MCF 10A (cell line): ENCODE measurements around the gene STK10. TPM values are rescaled to one million over a fixed set of nuclear protein-coding genes. Genes with fewer than 3 reads are reported as not detected.

Source experiments
- Bru-seq: library from RNA; stranded (reverse); fragments of 400-500 nt; gene quantifications from one replicate; lab custom pipeline; 2021; lab: Mats Ljungman, UMichigan
- BruChase-seq, 2 experiments: library from RNA; stranded (reverse); fragments of 400-500 nt; gene quantifications; one replicate each; lab custom pipeline; 2021; lab: Mats Ljungman, UMichigan
- BruUV-seq: library from RNA; stranded (reverse); fragments of 400-500 nt; replicated peaks from 2 replicates; lab custom pipeline; 2021; lab: Mats Ljungman, UMichigan
- CTCF ChIA-PET: fragments of 300-600 bp; sonication (Branson Sonifier 250); formaldehyde crosslinking; extraction: SDS; loops from one replicate; lab custom pipeline; 2021; ENCODE audit warnings: antibody characterized with exemption, inconsistent platforms; lab: Yijun Ruan, JAX
- POLR2A ChIA-PET: fragments of 300-600, 350-650 bp; sonication (Branson Sonifier 250); formaldehyde crosslinking; extraction: SDS; loops from one replicate; lab custom pipeline; 2020; ENCODE audit warnings: antibody characterized with exemption, inconsistent platforms; lab: Yijun Ruan, JAX
- DNase-seq: peaks from one replicate; pipeline ENCODE4 v3.0.0-alpha.2; 2018; ENCODE audit not compliant: unreplicated experiment
- H3K27ac Mint-ChIP-seq: one replicate; pipeline ENCODE4 v1.8.0; 2022; ENCODE audit warnings: mild to moderate bottlenecking, low read depth, mixed read lengths; ENCODE audit not compliant: unreplicated experiment
- H3K27me3 Mint-ChIP-seq: one replicate; pipeline ENCODE4 v1.8.0; 2022; ENCODE audit warnings: mixed read lengths; ENCODE audit not compliant: insufficient read depth, unreplicated experiment
- H3K36me3 Mint-ChIP-seq: one replicate; pipeline ENCODE4 v1.8.0; 2022; ENCODE audit warnings: mild to moderate bottlenecking, moderate library complexity, mixed read lengths; ENCODE audit not compliant: insufficient read depth, unreplicated experiment
- H3K4me1 Mint-ChIP-seq: one replicate; pipeline ENCODE4 v1.8.0; 2022; ENCODE audit warnings: mixed read lengths; ENCODE audit not compliant: insufficient read depth, unreplicated experiment
- H3K4me3 Mint-ChIP-seq: one replicate; pipeline ENCODE4 v1.8.0; 2022; ENCODE audit warnings: mild to moderate bottlenecking, moderate library complexity, mixed read lengths; ENCODE audit not compliant: unreplicated experiment
- H3K9me3 Mint-ChIP-seq: one replicate; pipeline ENCODE4 v1.8.0; 2022; ENCODE audit warnings: mixed read lengths; ENCODE audit not compliant: unreplicated experiment
- intact Hi-C: fragments of 100-400 bp; cut with micrococcal nuclease; formaldehyde crosslinking; loops from 2 replicates; pipeline ENCODE4 v1.14.1; 2022
- long read RNA-seq: library from polyadenylated mRNA; stranded (forward); transcript quantifications from one replicate; pipeline ENCODE4 v2.0.0, GENCODE V29; 2022
- total RNA-seq: library from RNA; stranded (reverse); gene quantifications from 2 replicates; pipeline ENCODE4 v1.2.3, GENCODE V29; 2022
- TF ChIP-seq, protein P1 (sequence below): fragments of 200-600 bp; IDR thresholded peaks from one replicate; pipeline ENCODE4 v1.8.0; 2022; ENCODE audit warnings: antibody characterized with exemption, mild to moderate bottlenecking; ENCODE audit not compliant: unreplicated experiment

The STK10 gene
- total RNA-seq (46.5 and 49.9 TPM in 2 replicates), Bru-seq, nascent RNA (percentile 66 among the genes with signal in this experiment), BruChase-seq, experiment 1, labeled RNA remaining after a 6-hour chase (percentile 61 among the genes with signal in this experiment), BruChase-seq, experiment 2, labeled RNA remaining after a 2-hour chase (percentile 65 among the genes with signal in this experiment)
- long read RNA-seq, full-length matches to known transcripts = 56 of 83 reads
- long read RNA-seq, partial matches to known transcripts = 18 of 83 reads
- long read RNA-seq, other reads (novel, unspliced or antisense) = 9 of 83 reads

DNA sequence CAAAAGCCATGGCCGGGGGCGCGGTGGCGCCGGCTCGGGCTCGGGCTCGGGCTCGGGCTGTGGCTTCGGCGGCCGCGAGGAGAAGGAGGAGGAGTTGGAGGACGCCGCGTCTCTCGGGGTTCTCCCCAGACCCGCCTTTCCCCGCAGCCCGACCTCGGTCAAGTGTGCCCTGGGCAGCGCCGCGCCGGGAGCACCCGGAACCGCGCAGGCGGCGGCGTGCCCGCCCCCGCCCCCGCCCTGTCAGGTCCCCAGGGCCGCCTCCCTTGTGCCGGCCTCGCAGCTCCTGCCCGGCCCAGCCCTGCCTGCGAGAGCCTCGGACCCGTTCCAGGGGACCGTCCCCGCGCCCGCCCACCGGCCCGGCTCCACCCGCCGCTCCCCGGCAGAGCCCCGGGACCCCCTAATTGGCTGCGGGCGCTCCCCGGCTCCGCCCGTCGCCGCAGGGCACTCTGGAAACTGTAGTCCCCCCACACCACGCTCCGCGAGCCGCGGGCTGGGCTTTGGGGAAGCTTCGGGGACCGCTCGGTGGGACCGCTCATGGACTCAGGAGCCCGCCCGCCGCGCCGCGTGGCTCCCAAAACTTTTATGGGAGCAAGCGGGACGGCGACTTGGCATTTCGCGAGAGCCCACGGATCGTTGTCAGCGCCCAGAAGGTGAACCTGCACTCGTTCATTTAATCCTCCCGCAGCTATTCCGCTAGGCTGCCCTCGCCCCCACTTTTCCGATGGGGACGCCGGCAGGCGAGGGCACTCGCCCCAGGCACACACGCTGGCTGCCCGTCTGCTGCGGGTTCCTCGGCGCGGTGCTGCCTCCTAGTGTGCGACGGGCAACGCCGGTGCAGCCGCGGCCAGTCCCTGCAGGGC lies at the start of gene STK10:
Gene STK10 (minus strand): TSS at position 192 of the 860 bp plus-strand sequence. CDS start 182 bp downstream, at position 10.
- DNase-seq = peak; percentile 95
- Mint-ChIP-seq H3K4me3 (peak within 1 kb of the TSS; percentile 87), H3K27me3 (no peaks in the 10 kb centered on the region), H3K27ac (peak within 1 kb of the TSS; percentile 43), H3K36me3 (peaks cover 3% of the 10 kb centered on the region), H3K4me1 (peaks cover 24% of the 10 kb centered on the region), H3K9me3 (no peaks in the 10 kb centered on the region)
- TF ChIP-seq, protein P1, sequence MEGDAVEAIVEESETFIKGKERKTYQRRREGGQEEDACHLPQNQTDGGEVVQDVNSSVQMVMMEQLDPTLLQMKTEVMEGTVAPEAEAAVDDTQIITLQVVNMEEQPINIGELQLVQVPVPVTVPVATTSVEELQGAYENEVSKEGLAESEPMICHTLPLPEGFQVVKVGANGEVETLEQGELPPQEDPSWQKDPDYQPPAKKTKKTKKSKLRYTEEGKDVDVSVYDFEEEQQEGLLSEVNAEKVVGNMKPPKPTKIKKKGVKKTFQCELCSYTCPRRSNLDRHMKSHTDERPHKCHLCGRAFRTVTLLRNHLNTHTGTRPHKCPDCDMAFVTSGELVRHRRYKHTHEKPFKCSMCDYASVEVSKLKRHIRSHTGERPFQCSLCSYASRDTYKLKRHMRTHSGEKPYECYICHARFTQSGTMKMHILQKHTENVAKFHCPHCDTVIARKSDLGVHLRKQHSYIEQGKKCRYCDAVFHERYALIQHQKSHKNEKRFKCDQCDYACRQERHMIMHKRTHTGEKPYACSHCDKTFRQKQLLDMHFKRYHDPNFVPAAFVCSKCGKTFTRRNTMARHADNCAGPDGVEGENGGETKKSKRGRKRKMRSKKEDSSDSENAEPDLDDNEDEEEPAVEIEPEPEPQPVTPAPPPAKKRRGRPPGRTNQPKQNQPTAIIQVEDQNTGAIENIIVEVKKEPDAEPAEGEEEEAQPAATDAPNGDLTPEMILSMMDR = peak; percentile 98
- intact Hi-C loops = loop anchor here (1.0 to 5.0 kb wide), 10 partner anchors 14 to 769 kb away; partner anchors contain the start of genes FBXW11, FGF18, SH3PXD2B and UBTD2
- POLR2A ChIA-PET = interaction anchor here (0.7 to 5.2 kb wide), 20 partner anchors 10 to 800 kb away, joined by 3 to 38 read pairs (median 4); partner anchors contain the start of genes FBXW11, NPM1 and UBTD2
- no TSS peak for BruUV-seq
- CTCF ChIA-PET = interaction anchor here (0.6 to 12.7 kb wide), 74 partner anchors 9 to 414 kb away, joined by 3 to 259 read pairs (median 4); partner anchors contain the start of genes FBXW11 and UBTD2

DNA sequence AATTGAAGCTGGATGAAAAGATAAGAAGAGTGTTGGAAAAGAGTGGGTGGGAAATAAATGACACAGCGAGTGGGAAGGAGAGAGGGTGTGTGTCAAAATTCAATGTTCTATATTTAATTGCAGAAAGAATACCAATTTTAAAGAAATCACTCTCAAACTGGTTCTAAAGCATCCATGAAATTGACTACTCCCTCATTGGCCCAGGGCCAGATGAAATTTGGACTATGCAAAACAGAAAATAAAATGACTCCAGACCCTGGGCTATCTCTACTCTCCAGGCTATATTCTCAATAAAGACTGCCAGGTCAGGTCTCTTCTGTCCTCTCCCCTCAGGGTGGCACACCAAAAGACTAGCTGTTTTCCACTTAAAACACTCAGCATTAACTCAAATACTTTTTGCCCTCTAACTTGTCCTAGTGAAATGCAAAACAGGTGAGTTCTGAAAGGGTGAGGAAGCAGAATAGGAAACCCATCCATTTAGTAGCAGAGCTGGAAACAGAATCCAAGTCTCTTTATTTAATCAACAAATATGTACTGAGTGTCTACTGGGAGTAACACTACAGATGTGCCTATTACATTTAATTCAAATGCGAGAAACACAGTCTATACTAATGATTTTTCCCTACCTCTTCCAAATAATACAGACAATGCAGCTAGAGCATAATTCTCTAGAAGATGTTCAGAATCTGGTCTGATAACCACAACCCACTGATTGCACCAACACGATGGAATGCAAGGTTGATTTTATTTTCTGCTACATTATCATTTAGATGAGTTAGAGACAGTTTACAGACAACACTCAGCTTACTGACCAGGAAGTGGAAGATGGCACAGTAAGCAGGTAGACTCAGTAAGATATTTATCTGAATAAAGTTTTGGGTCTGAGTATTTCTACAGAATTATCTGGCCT lies 48.1 kb upstream of the STK10 start:
- peaks cover 34% of the 10 kb centered on the region for H3K36me3 Mint-ChIP-seq
- H3K27ac Mint-ChIP-seq = peak overlapping the region; percentile 24
- intact Hi-C loops = no loop called here
- POLR2A ChIA-PET = interaction anchor here (0.7 to 1.1 kb wide), 2 partner anchors 23 to 45 kb away, joined by 4 to 5 read pairs; no protein-coding TSS in a partner anchor
- TF ChIP-seq, protein P1 = no peak
- no peaks in the 10 kb centered on the region for H3K9me3 Mint-ChIP-seq
- peaks cover 26% of the 10 kb centered on the region for H3K4me1 Mint-ChIP-seq
- no peak for DNase-seq
- H3K4me3 Mint-ChIP-seq = no peak overlapping the region
- BruUV-seq = no TSS peak
- no peaks in the 10 kb centered on the region for H3K27me3 Mint-ChIP-seq
- CTCF ChIA-PET = interaction anchor here (0.6 to 1.0 kb wide), 3 partner anchors 57 to 324 kb away, joined by 3 to 4 read pairs (median 3); no protein-coding TSS in a partner anchor

DNA sequence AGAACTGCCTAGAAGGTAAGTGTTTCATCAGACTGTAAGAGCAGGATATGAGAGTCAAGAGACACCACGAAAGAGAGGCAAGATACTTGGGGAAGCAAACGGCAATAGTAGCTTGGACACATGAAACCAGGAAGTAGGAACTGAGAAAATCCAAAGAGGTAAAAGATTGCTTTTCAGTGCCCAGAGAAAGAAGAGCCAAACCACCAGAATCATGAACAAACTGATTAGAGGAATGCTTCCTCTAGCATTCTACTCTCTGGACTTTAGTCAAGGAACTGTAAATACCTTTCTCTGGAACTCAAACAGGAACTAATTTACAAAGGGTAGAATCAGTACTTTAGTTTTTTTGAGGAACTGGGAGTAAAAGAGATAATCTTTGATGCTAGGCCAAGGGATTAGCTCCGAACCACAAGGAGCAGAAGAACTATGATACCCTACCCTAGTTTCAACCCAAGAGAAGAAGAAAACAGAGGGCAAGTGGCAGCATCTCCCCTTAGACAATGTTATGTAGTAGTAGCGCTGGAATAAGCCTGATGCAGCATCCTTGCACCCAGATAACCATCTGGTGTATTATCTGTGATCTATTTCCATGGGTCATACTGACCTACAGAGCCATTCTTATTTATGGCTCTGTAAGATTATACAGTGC lies 47.2 kb upstream of the STK10 start:
- H3K4me3 Mint-ChIP-seq = no peak overlapping the region
- ChIA-PET POLR2A (interaction anchor here (1.0 kb wide), 1 partner anchor 58 kb away, joined by 3 read pairs; no protein-coding TSS in a partner anchor), CTCF (interaction anchor here (0.6 to 1.7 kb wide), 5 partner anchors 47 to 323 kb away, joined by 3 to 6 read pairs (median 3); partner anchors contain the start of gene STK10)
- H3K4me1 Mint-ChIP-seq = peaks cover 26% of the 10 kb centered on the region
- H3K27me3 Mint-ChIP-seq = no peaks in the 10 kb centered on the region
- H3K9me3 Mint-ChIP-seq = no peaks in the 10 kb centered on the region
- H3K36me3 Mint-ChIP-seq = peaks cover 41% of the 10 kb centered on the region
- TF ChIP-seq, protein P1 = no peak
- BruUV-seq = no TSS peak
- DNase-seq = no peak
- H3K27ac Mint-ChIP-seq = no peak overlapping the region
- intact Hi-C loops = no loop called here
